HCEC 1CT (cell line): ENCODE data around the gene AMBP.

Experiments used
- DNase-seq: peaks from one replicate; pipeline ENCODE4 v3.0.0-alpha.2; 2017

Gene AMBP

GRCh38 chr9:114072184-114073140 is 5.6 kb downstream of the AMBP start:
- no peak for DNase-seq

- no peak for DNase-seq
Observed at GRCh38 chr9:114071197-114071795, 6.8 kb downstream of the AMBP start.

- no peak for DNase-seq
Observed at GRCh38 chr9:114070188-114071103, 7.7 kb downstream of the AMBP start.

GRCh38 chr9:114069476-114070187 is 8.5 kb downstream of the AMBP start:
- no peak for DNase-seq

- DNase-seq: no peak
Observed at GRCh38 chr9:114065304-114065703, 12.8 kb downstream of the AMBP start.

GRCh38 chr9:114061830-114062474 is 16.1 kb downstream of the AMBP start:
- DNase-seq: no peak

GRCh38 chr9:114061292-114061691 is 16.8 kb downstream of the AMBP start:
- DNase-seq: no peak

- no peak for DNase-seq
Observed at GRCh38 chr9:114060711-114061110, 17.4 kb downstream of the AMBP start.

GRCh38 chr9:114060070-114060469 is 18.0 kb downstream of the AMBP start:
- no peak for DNase-seq

- no peak for DNase-seq
Observed at GRCh38 chr9:114059047-114059803, 18.9 kb downstream of the AMBP start.

GRCh38 chr9:114058688-114059046 is 19.4 kb downstream of the AMBP start:
- no peak for DNase-seq

GRCh38 chr9:114057161-114057885 is 20.8 kb downstream of the AMBP start:
- no peak for DNase-seq

GRCh38 chr9:114056527-114056926 is 21.6 kb downstream of the AMBP start:
- DNase-seq: no peak

- DNase-seq: no peak
Observed at GRCh38 chr9:114055894-114056293, 22.2 kb downstream of the AMBP start.

- DNase-seq: no peak
Observed at GRCh38 chr9:114055061-114055460, 23.0 kb downstream of the AMBP start.

GRCh38 chr9:114054191-114054690 is 23.9 kb downstream of the AMBP start:
- no peak for DNase-seq

GRCh38 chr9:114053246-114054005 is 24.7 kb downstream of the AMBP start:
- DNase-seq: no peak

- no peak for DNase-seq
Observed at GRCh38 chr9:114051706-114052105, 26.4 kb downstream of the AMBP start.

- no peak for DNase-seq
Observed at GRCh38 chr9:114051281-114051680, 26.8 kb downstream of the AMBP start.

- DNase-seq: no peak
Observed at GRCh38 chr9:114050646-114051045, 27.5 kb downstream of the AMBP start.
